H1 (cell line): Measurements from ENCODE around the gene RTP2. TPM values are rescaled to one million over a fixed set of nuclear protein-coding genes. Genes with fewer than 3 reads are reported as not detected.
A peak's percentile ranks its signal among the peaks of the same experiment; 100 is the strongest.

ENCODE experiments used
- EGR1 ChIP-seq: IDR thresholded peaks from 2 replicates; pipeline ENCODE4 v1.6.1; 2011; ENCODE audit warnings: low read depth, low read length, borderline replicate concordance
- JUND ChIP-seq: IDR thresholded peaks from 2 replicates; pipeline ENCODE4 v1.6.1; 2011; ENCODE audit warnings: mild to moderate bottlenecking, improper control_type of control experiment, low read length
- RFX5 ChIP-seq: IDR thresholded peaks from 2 replicates; pipeline ENCODE4 v1.6.1; 2011; ENCODE audit warnings: low read depth, low read length, improper control_type of control experiment, borderline replicate concordance
- TAF7 ChIP-seq: optimal IDR thresholded peaks from 2 replicates; pipeline ENCODE3; 2011; ENCODE audit warnings: low read depth, mild to moderate bottlenecking, inconsistent platforms, low read length, moderate library complexity, borderline replicate concordance
- TCF12 ChIP-seq: IDR thresholded peaks from 2 replicates; pipeline ENCODE4 v1.6.1; 2011; ENCODE audit warnings: low read depth, mild to moderate bottlenecking, low read length
- polyA plus RNA-seq, 7 experiments: library from polyadenylated mRNA; depleted of rRNA in 3 of 7; stranded (reverse) in 5 of 7; unstranded in 2 of 7; fragments of >200 nt in 5 of 7; fragments of 200-250 nt in 2 of 7; gene quantifications; 1 replicate in 5 of 7; 2 replicates in 1 of 7; 4 replicates in 1 of 7; pipeline versions ENCODE4 v1.2.1 to v1.2.3, GENCODE V29; 2011 to 2013; ENCODE audit warnings: missing spikeins in 2 of 7, mixed read lengths in 2 of 7
- total RNA-seq: library from RNA; stranded (reverse); fragmentation: NEBNext Ultra II Directional; extraction: Animal tissue kit (Norgen Biotek cat#: 25700); gene quantifications from 2 replicates; pipeline ENCODE4 v1.2.1, GENCODE V29; 2021
- TF ChIP-seq, protein P1 (sequence below): fragments of 300-600 bp; sonication (generic); IDR thresholded peaks from 2 replicates; pipeline ENCODE4 v1.7.1; 2012; ENCODE audit warnings: low read length, moderate library complexity, mild to moderate bottlenecking, inconsistent platforms; ENCODE audit not compliant: insufficient replicate concordance
- TF ChIP-seq, protein P2 (sequence below): IDR thresholded peaks from 2 replicates; pipeline ENCODE4 v1.6.1; 2012; ENCODE audit warnings: low read length, inconsistent platforms

Gene RTP2
- total and polyA plus RNA-seq, 2 of the 8 experiments (the other 6 are each of a cell fraction or from before 2014, with no cell fraction given): not detected

DNA sequence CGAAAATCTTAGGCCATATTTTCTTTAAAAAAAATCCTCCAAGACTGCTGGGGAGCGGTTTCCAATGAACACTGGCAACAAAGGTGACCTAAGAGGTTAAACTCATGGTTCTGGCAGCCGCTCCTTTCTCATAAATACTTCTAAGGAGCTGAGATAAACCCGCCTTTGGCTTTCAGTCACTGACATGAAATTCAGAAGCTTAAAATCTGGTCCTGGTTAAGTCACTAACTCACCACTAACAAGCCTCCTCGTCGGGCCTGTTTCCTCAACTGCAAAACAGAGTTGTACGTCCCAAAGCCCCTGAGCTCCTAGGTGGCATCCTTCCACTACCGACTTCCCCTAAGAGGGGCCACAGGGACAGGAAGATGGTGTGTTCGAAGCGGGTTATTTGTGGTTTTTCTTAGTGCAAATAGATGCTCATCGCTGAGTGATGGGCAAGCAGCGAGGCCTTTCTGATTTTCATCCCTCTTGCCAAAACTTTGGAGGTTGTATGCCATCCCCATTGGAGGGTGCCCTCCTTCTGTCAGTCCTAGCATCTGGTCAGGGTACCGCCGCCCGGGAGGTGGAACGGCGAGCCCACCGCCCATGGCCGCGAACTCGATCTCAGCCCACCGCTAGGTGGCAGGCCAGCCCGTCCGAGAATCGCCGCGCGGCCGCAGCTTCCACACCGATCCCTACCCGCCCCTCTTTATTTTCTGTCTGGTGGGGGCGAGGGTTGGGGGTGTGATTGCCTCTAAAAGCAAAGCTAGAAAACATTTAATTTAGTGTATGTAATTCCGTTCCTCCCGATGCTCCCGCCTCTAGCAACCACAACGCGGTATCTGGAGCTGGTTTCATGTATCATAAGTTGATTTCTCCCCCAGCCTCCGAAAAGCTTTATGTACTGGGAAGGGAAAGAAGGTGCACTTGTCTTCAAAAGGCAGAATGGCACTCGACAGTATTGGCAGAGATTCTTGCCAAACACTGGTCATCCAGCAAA, 38.4 kb upstream of the RTP2 start (continued):
- TF ChIP-seq, protein P1, sequence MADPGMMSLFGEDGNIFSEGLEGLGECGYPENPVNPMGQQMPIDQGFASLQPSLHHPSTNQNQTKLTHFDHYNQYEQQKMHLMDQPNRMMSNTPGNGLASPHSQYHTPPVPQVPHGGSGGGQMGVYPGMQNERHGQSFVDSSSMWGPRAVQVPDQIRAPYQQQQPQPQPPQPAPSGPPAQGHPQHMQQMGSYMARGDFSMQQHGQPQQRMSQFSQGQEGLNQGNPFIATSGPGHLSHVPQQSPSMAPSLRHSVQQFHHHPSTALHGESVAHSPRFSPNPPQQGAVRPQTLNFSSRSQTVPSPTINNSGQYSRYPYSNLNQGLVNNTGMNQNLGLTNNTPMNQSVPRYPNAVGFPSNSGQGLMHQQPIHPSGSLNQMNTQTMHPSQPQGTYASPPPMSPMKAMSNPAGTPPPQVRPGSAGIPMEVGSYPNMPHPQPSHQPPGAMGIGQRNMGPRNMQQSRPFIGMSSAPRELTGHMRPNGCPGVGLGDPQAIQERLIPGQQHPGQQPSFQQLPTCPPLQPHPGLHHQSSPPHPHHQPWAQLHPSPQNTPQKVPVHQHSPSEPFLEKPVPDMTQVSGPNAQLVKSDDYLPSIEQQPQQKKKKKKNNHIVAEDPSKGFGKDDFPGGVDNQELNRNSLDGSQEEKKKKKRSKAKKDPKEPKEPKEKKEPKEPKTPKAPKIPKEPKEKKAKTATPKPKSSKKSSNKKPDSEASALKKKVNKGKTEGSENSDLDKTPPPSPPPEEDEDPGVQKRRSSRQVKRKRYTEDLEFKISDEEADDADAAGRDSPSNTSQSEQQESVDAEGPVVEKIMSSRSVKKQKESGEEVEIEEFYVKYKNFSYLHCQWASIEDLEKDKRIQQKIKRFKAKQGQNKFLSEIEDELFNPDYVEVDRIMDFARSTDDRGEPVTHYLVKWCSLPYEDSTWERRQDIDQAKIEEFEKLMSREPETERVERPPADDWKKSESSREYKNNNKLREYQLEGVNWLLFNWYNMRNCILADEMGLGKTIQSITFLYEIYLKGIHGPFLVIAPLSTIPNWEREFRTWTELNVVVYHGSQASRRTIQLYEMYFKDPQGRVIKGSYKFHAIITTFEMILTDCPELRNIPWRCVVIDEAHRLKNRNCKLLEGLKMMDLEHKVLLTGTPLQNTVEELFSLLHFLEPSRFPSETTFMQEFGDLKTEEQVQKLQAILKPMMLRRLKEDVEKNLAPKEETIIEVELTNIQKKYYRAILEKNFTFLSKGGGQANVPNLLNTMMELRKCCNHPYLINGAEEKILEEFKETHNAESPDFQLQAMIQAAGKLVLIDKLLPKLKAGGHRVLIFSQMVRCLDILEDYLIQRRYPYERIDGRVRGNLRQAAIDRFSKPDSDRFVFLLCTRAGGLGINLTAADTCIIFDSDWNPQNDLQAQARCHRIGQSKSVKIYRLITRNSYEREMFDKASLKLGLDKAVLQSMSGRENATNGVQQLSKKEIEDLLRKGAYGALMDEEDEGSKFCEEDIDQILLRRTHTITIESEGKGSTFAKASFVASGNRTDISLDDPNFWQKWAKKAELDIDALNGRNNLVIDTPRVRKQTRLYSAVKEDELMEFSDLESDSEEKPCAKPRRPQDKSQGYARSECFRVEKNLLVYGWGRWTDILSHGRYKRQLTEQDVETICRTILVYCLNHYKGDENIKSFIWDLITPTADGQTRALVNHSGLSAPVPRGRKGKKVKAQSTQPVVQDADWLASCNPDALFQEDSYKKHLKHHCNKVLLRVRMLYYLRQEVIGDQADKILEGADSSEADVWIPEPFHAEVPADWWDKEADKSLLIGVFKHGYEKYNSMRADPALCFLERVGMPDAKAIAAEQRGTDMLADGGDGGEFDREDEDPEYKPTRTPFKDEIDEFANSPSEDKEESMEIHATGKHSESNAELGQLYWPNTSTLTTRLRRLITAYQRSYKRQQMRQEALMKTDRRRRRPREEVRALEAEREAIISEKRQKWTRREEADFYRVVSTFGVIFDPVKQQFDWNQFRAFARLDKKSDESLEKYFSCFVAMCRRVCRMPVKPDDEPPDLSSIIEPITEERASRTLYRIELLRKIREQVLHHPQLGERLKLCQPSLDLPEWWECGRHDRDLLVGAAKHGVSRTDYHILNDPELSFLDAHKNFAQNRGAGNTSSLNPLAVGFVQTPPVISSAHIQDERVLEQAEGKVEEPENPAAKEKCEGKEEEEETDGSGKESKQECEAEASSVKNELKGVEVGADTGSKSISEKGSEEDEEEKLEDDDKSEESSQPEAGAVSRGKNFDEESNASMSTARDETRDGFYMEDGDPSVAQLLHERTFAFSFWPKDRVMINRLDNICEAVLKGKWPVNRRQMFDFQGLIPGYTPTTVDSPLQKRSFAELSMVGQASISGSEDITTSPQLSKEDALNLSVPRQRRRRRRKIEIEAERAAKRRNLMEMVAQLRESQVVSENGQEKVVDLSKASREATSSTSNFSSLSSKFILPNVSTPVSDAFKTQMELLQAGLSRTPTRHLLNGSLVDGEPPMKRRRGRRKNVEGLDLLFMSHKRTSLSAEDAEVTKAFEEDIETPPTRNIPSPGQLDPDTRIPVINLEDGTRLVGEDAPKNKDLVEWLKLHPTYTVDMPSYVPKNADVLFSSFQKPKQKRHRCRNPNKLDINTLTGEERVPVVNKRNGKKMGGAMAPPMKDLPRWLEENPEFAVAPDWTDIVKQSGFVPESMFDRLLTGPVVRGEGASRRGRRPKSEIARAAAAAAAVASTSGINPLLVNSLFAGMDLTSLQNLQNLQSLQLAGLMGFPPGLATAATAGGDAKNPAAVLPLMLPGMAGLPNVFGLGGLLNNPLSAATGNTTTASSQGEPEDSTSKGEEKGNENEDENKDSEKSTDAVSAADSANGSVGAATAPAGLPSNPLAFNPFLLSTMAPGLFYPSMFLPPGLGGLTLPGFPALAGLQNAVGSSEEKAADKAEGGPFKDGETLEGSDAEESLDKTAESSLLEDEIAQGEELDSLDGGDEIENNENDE: no peak
- TF ChIP-seq RFX5: no peak
- TF ChIP-seq, protein P2, sequence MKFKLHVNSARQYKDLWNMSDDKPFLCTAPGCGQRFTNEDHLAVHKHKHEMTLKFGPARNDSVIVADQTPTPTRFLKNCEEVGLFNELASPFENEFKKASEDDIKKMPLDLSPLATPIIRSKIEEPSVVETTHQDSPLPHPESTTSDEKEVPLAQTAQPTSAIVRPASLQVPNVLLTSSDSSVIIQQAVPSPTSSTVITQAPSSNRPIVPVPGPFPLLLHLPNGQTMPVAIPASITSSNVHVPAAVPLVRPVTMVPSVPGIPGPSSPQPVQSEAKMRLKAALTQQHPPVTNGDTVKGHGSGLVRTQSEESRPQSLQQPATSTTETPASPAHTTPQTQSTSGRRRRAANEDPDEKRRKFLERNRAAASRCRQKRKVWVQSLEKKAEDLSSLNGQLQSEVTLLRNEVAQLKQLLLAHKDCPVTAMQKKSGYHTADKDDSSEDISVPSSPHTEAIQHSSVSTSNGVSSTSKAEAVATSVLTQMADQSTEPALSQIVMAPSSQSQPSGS: no peak
- no peak for TF ChIP-seq EGR1
- 0 out of 2 replicates have a peak, but pooled peaks have one; percentile 12 for TF ChIP-seq JUND
- TF ChIP-seq TAF7: no peak
- TF ChIP-seq TCF12: no peak
